AG04450 (cell line): ENCODE results near the gene FAF1. TPM values are rescaled to one million over a fixed set of nuclear protein-coding genes. Genes with fewer than 3 reads are reported as not detected.

Experiments used
- CTCF ChIA-PET: fragments of 300-600, 350-600 bp; formaldehyde crosslinking; extraction: SDS; loops from one replicate; lab custom pipeline; 2022; ENCODE audit warnings: antibody characterized with exemption, inconsistent platforms; lab: Charles Lee
- POLR2A ChIA-PET: fragments of 350-600 bp; formaldehyde crosslinking; extraction: SDS; loops from one replicate; lab custom pipeline; 2021; ENCODE audit warnings: antibody characterized with exemption, inconsistent platforms; lab: Yijun Ruan, JAX
- DNase-seq: peaks from one replicate; pipeline ENCODE4 v3.0.0-alpha.2; 2011; ENCODE audit warnings: low read depth, low spot score
- H3K27ac ChIP-seq: one replicate; pipeline ENCODE4 v1.5.1; 2012; ENCODE audit warnings: low read depth, low read length, control low read depth
- H3K27me3 ChIP-seq: one replicate; pipeline ENCODE4 v1.6.0; 2012; ENCODE audit warnings: low read length; ENCODE audit not compliant: control insufficient read depth, insufficient read depth
- H3K4me3 ChIP-seq: 2 replicates; pipeline ENCODE4 v1.5.1; 2011; ENCODE audit warnings: mild to moderate bottlenecking, low read depth, low read length, control low read depth
- H3K9me3 ChIP-seq: 2 replicates; pipeline ENCODE4 v1.5.1; 2012; ENCODE audit warnings: low read length; ENCODE audit not compliant: control insufficient read depth, insufficient read depth
- polyA plus RNA-seq: library from polyadenylated mRNA; depleted of rRNA; stranded (reverse); fragments of >200 nt; gene quantifications from 2 replicates; pipeline ENCODE4 v1.2.3, GENCODE V29; 2011
- TF ChIP-seq, protein P1 (sequence below): IDR thresholded peaks from 2 replicates; pipeline ENCODE4 v1.5.1; 2011; ENCODE audit warnings: low read depth, low read length, control low read depth, inconsistent platforms

The FAF1 gene
- polyA plus RNA-seq, 1 experiment: 37.9 TPM

DNA sequence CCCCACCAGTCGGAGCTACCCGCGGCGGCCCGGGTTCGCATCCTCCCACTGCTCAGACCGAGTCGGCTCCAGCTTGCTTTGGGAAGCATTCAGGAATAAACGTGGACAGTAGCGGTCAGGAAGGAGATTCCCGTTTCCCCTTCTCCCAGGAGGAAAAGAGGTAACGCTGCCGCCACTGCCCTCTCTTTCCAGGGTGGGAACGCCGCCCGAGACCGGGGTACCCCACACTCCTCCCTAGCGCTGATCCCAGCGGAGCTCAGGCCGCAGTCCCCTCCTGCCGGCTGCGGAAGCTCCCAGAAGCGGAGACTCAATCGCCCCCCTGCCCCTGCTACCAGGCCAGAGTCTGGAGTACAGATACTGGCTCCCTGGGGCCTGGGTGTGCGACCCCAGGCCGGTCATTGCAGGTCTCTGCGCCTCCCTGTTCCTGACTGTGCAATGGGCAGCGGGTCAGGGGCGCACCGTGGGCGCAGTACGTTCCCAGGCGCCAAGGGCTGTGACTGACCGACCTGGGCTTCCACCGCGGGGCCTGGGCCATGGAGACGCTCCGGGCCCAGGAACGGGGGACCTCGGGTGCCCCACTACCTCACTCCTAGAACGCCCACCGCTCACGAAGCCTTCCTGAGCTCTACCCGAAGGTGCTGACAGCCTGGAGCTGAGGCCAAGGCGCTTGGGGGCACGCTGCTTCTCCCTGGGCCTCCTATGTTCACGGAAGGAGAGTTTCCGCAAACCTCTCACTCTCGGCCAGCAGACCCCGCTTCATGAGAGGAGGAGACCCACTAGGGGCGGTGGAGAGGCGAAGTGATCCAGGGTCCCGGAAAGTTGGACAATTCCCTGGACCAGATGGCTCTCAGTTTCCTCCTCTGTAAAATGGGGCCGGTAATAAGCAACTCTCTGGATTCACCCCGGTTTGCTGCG is 544.6 kb downstream of the FAF1 start:
- H3K27me3 ChIP-seq: peaks cover 64% of the 10 kb centered on the region
- TF ChIP-seq, protein P1, sequence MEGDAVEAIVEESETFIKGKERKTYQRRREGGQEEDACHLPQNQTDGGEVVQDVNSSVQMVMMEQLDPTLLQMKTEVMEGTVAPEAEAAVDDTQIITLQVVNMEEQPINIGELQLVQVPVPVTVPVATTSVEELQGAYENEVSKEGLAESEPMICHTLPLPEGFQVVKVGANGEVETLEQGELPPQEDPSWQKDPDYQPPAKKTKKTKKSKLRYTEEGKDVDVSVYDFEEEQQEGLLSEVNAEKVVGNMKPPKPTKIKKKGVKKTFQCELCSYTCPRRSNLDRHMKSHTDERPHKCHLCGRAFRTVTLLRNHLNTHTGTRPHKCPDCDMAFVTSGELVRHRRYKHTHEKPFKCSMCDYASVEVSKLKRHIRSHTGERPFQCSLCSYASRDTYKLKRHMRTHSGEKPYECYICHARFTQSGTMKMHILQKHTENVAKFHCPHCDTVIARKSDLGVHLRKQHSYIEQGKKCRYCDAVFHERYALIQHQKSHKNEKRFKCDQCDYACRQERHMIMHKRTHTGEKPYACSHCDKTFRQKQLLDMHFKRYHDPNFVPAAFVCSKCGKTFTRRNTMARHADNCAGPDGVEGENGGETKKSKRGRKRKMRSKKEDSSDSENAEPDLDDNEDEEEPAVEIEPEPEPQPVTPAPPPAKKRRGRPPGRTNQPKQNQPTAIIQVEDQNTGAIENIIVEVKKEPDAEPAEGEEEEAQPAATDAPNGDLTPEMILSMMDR: no peak
- CTCF ChIA-PET: interaction anchor here (0.5 kb wide), 1 partner anchor 299 kb away, joined by 3 read pairs; no protein-coding TSS in a partner anchor
- no peak overlapping the region for H3K27ac ChIP-seq
- H3K4me3 ChIP-seq: no peak overlapping the region
- H3K9me3 ChIP-seq: peaks cover 7% of the 10 kb centered on the region; the same call in 1 of the 2 replicates
- POLR2A ChIA-PET: no interaction called here
- DNase-seq: no peak

DNA sequence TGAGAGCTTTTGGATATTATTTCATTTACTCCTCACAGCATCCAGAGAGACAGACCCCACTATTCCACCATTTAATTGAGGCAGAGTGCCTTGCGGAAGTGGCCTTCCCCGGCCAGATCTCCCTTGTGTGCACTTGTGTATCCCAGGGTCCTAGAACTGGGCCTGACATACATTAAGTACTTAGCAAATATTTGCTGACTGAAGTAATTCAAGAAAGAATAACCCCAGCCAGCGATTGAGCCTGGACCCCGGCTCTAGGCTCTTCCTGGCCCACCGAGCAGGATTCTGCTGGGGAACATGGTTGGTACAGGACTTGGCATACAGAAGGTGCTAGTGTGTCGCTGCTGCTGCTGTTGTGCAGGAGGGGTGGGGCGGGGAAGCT is 545.2 kb downstream of the FAF1 start:
- Histone ChIP-seq H3K9me3 (peaks cover 7% of the 10 kb centered on the region; the same call in 1 of the 2 replicates), H3K27me3 (peaks cover 57% of the 10 kb centered on the region), H3K27ac (no peak overlapping the region), H3K4me3 (no peak overlapping the region)
- ChIA-PET POLR2A (no interaction called here), CTCF (no interaction called here)
- TF ChIP-seq, protein P1: no peak
- DNase-seq: no peak

DNA sequence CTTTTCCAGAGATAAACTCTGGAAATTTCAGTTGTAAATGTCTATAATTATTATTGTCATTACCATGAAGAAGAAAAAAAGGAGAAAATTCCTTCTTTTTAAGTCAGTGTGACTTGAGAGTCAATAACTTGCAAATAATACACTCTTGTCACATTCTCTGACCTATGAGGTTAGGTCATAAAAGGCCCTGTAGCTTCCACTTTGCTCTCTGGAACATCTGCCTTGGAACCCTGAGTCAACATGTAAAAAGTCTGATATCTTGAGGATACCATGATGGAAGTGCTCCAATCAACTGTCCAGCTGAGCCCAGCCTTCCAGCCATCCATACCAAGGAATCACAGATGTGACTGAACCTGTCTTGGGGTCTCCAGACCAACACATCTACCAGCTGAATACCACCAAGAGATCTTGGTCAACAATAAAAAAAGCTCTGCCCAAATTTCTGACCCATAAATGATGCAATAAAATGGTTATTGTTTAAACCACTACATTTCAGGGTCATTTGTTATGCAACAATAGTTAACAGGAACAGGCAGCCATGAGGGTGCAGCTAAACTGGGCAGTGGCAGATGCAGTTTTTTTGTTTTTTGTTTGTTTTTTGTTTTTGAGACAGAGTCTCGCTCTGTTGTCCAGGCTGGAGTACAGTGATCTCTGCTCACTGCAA is 547.1 kb downstream of the FAF1 start:
- CTCF ChIA-PET: interaction anchor here (0.5 to 0.8 kb wide), 2 partner anchors 207 to 1885 kb away, joined by 3 to 4 read pairs; no protein-coding TSS in a partner anchor
- TF ChIP-seq, protein P1: no peak
- Histone ChIP-seq H3K9me3 (peaks cover 7% of the 10 kb centered on the region; the same call in 1 of the 2 replicates), H3K27me3 (peaks cover 42% of the 10 kb centered on the region), H3K27ac (no peak overlapping the region), H3K4me3 (no peak overlapping the region)
- POLR2A ChIA-PET: no interaction called here
- no peak for DNase-seq

DNA sequence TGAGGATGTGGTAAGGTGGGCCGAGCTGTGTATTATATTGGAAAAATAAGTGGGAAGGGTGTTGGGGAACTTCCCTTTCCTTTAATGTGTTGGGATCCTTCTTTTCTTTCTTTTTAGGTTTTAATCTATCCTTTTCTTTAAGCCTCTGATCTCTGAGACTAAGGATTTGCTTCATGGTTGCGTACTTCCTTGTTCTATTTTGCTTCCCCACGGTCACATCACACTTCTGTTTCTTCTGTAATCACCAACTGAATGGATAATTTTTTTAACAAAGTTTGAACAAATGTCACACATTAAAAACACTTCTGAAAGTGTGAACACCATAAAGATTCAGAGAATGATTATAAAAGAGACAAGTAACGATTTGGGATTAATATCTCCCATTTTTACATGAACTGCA is 554.3 kb downstream of the FAF1 start:
- TF ChIP-seq, protein P1: no peak
- no peaks in the 10 kb centered on the region for H3K9me3 ChIP-seq
- no peak overlapping the region for H3K4me3 ChIP-seq
- H3K27ac ChIP-seq: no peak overlapping the region
- no peak for DNase-seq
- CTCF ChIA-PET: no interaction called here
- H3K27me3 ChIP-seq: no peaks in the 10 kb centered on the region
- POLR2A ChIA-PET: no interaction called here
